NCI-H2029 treated with DMSO at 0.1 percent for 48 hours (cell line): ENCODE data around the gene MBP.
"Not testable (repeated sequence)": the region's sequence is repeated elsewhere in the genome, so short reads cannot be mapped to it uniquely, and the experiment has no call there.

ENCODE experiments used
- DNase-seq: peaks from one replicate; lab custom pipeline; 2025; lab: John Stamatoyannopoulos, UW

The MBP gene

GRCh38 chr18:77022116-77022515 lies 110.5 kb downstream of the MBP start:
- no peak for DNase-seq

DNA sequence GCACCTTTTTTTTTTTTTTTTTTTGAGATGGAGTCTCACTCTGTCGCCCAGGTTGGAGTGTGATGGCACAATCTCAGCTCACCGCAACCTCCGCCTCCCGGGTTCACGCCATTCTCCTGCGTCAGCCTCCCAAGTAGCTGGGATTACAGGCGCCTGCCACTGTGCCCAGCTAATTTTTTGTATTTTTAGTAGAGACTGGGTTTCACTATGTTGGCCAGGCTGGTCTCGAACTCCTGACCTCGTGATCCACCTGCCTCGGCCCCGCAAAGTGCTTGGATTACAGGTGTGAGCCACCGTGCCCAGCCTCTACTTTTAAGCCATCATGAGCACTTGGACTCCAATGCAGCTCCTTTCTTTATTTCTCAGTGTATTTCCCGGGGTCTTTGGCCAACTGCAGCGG lies 111.1 kb downstream of the MBP start:
- DNase-seq: not testable (repeated sequence)

DNA sequence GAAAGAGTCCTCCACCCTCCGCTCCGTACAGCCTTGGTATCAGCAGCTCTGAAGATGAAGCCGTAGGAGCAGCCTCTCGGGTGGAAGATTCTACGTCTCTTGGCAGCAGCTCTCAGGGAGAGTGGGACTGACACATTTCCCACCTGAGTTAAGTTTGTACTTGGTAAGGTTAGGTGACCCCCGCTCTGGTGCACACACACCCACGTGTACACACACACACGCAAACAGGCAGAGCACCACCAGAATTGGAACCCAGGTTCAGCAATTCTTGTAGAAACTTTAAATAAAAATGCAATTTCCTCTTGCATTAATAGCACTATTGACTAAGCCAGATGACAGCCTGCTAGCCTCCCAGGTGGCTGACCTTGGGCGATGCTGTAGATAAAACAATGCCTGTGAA lies 111.5 kb downstream of the MBP start:
- no peak for DNase-seq

- no peak for DNase-seq
These were observed 112.0 kb downstream of the MBP start for GRCh38 chr18:77020561-77020960.

GRCh38 chr18:77019641-77020040 lies 112.9 kb downstream of the MBP start:
- DNase-seq: no peak

DNA sequence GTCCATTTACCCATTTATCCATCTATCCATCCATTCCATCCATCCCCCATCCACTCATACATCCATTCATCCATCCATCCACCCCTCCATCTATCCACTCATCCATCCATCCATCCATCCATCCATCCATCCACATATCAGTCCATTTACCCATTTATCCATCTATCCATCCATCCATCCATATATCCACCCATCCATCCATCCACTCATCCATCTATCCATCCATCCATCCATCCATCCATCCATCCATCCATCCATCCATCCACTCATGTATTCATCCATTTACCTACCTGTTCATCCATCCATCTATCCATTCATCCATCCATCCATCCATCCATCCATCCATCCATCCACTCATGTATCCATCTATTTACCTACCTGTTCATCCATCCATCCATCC lies 113.9 kb downstream of the MBP start:
- not testable (repeated sequence) for DNase-seq

DNA sequence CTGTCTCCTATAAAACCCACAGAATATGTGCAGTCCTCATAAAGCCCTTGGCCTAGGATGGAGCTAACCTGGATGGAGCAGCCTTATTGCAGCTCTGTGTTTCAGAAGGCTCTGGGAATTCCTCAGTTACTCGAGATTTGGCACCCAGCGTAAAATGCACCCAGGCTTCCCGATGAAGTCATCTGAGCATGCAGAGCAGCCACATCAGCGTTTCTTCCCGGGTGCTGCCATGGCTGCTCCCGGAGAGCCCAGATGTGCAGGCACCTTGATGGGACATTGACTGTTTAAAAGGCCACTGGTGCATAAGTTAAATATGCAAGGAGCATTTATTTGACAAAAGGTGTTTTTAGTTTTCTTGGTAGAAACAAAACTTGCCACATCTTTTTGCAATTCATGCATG lies 115.2 kb downstream of the MBP start:
- DNase-seq: no peak

GRCh38 chr18:77016936-77017335 lies 115.6 kb downstream of the MBP start:
- no peak for DNase-seq

GRCh38 chr18:77015771-77016710 lies 116.5 kb downstream of the MBP start:
- DNase-seq: no peak

- no peak for DNase-seq
These were observed 117.4 kb downstream of the MBP start for GRCh38 chr18:77015169-77015568.

DNA sequence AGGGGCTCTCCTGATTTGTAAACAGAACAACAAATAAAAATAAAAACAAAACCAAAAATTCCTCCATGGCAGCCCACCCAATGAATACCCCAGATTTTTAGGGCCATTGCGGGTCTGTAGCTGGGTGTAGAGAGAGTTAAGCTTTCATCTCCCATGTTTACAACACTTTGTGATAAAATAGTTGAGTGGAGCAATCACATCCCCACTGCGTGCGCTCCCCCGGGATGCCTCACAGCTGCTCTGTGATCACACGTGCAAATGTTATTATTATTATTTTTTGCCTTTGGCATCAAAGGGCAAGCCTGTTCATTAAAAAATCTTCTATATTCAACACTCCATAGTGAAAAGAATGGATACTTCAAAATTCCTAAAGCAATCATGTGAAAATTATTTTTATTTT lies 118.0 kb downstream of the MBP start:
- DNase-seq: no peak

GRCh38 chr18:77013811-77014521 lies 118.6 kb downstream of the MBP start:
- DNase-seq: no peak

DNA sequence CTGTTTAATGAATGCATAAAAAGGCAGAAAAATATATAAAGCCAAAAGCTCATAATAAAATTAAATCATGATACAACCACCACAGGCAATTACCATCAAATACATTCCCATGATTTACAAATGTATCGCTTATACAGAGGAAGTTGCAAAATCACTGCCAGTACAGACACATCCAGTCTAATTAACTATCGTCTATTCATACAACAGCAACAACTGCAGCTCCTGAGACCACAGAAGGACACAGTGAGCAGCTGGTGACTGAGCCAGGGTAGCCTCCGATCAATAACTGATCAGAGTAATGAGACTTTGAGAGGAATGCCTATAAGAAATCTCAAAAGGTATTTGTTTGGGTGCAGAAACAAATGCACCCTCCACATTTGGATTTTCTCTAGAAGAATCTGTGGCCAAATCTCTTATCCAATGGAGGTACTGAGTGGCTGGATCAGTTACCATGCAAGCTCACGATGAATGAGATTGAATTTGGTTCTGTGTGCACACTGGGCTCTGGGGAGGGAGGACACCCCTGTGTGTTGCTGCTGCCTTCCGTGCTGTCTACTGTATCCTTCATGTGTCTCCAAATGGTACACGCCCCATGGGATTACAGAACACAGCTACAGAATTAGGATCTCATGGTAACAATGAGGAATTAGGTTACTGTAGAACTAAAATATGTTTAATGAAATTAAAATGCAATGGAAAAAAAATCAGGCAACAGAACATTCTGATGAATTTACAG lies 119.6 kb downstream of the MBP start:
- DNase-seq: no peak

- DNase-seq: no peak
These were observed 120.5 kb downstream of the MBP start for GRCh38 chr18:77012120-77012519.

GRCh38 chr18:77009675-77010074 lies 122.9 kb downstream of the MBP start:
- no peak for DNase-seq

DNA sequence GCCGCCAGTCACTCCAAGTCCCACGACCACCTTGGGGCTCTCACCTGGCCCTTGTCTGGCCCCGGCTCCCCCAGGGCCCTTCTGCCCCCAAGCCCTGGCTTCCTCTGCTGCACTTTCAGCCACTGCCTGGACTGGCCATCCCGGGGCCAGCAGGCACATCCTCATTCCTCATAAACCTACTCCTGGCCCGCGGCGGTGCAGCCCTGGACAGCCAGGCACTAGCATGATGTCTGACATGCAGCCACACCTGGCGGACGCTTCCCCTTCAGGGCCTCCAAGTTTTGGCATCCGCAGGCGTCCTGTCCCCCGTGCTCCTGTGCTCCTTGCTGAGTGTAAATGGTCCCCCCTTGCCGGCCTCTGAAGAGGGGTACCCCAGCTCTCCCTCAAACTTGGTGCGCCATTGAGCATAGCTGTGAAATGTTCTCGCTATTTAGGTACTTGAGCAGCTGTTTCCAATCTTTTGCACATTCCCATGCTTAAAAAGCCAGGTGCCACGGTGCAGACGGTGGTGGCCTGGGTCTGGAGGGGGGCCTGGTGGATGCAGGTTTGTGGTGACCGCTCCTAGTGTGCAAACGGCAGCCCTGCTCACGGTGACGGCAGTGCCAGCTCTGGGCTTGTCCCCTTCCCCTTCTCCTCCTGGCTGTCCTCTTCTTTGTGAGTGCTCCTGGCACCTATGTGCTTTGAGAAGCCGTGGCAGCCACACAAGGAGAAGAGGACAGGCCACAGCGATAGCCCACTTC lies 123.8 kb downstream of the MBP start:
- no peak for DNase-seq

GRCh38 chr18:77008006-77008405 lies 124.6 kb downstream of the MBP start:
- no peak for DNase-seq

GRCh38 chr18:77007251-77007650 lies 125.3 kb downstream of the MBP start:
- no peak for DNase-seq

- no peak for DNase-seq
These were observed 126.0 kb downstream of the MBP start for GRCh38 chr18:77006305-77007175.

GRCh38 chr18:77005651-77006195 lies 126.9 kb downstream of the MBP start:
- no peak for DNase-seq
